ENCODE measurements around the gene TRIM39.

DNA sequence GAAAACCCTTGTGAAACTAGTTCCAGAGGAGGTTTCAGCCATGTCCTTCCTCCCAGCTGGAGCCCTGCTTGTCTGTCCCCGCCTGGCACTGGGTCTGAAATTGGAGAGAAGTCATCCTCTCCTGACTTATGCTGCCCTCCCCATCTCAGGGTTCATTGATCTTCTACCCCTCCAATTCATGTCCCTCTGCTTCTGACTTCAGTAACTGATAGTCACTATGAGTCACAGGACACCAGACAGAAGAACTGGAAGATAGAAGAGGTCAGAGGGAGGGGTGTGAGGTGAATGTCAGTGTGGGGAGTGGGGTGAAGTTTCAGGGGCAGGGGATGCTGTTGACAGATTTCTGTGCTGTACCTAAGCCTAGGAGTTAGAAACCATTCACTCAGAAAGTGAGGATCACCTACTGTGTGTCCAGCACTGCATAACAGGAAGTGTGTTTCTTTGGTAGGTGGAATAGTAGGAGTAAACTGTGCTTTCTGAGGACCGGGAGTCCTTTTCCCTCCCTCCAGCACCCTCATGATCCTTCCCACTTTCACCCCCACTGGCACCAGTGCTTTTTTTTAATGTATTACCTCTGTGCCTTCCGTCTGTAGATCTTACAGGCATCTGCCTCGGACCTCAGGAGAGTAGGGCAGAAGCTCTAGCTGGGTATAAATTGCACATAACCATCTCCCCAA lies 17.6 kb downstream of the TRIM39 start:
- TF ChIP-seq, protein P1, sequence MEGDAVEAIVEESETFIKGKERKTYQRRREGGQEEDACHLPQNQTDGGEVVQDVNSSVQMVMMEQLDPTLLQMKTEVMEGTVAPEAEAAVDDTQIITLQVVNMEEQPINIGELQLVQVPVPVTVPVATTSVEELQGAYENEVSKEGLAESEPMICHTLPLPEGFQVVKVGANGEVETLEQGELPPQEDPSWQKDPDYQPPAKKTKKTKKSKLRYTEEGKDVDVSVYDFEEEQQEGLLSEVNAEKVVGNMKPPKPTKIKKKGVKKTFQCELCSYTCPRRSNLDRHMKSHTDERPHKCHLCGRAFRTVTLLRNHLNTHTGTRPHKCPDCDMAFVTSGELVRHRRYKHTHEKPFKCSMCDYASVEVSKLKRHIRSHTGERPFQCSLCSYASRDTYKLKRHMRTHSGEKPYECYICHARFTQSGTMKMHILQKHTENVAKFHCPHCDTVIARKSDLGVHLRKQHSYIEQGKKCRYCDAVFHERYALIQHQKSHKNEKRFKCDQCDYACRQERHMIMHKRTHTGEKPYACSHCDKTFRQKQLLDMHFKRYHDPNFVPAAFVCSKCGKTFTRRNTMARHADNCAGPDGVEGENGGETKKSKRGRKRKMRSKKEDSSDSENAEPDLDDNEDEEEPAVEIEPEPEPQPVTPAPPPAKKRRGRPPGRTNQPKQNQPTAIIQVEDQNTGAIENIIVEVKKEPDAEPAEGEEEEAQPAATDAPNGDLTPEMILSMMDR (IDR thresholded peaks at IDR 0.05; ENCODE audit: poor library complexity, severe bottlenecking): no peak
- TF ChIP-seq MXI1 (conservative IDR thresholded peaks at IDR 0.05; ENCODE audit: poor library complexity, severe bottlenecking) (no peak), EP300 (conservative IDR thresholded peaks at IDR 0.05; ENCODE audit: poor library complexity, severe bottlenecking) (no peak), EZH2 (IDR thresholded peaks at IDR 0.05; ENCODE audit: borderline replicate concordance, insufficient read depth, low read length, poor library complexity, severe bottlenecking) (no peak), POLR2AphosphoS5 (IDR thresholded peaks at IDR 0.05) (no peak), SMC3 (conservative IDR thresholded peaks at IDR 0.05; ENCODE audit: poor library complexity) (no peak), RAD21 (conservative IDR thresholded peaks at IDR 0.05) (no peak)
